Inflammatory macrophage (primary cell): ENCODE data around the gene NFU1.
"Not testable (repeated sequence)": the region's sequence is repeated elsewhere in the genome, so short reads cannot be mapped to it uniquely, and the experiment has no call there.

Experiments
- DNase-seq, 2 donors: peaks; one replicate each; pipeline ENCODE4 v3.0.0-alpha.2; 2020 to 2022

The NFU1 gene

DNA sequence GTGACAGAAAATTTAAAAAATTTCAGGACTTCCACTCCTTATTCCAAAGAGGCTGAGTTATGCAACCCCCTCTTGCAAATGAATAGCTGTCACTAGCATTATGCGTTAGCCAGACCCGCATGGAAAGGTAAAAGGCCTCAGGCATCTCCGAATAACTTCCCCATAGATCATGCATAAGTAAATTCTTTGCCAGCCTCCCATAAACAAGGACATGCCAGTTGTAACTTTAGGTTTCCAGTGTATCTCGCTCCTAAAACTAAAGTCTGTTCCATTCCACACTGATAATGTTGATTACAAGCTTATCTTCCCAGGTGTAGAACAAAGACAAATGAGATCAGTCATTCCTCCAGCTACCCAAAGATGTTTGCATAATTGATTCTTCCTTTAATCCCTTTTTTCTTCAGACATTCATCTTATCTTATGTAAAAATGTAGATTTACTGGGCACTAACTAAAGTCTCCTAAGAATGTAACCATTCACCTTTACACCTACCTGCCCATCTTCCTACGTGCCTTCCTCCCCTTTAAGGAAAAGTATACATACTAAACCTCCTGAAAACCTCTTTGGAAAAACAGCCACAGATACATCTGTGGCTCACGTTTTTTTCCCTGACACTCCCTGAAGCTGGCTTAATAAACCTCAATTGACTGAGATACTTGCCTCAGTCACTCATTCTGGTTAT is 13.6 kb upstream of the NFU1 start:
- DNase-seq: no peak

DNA sequence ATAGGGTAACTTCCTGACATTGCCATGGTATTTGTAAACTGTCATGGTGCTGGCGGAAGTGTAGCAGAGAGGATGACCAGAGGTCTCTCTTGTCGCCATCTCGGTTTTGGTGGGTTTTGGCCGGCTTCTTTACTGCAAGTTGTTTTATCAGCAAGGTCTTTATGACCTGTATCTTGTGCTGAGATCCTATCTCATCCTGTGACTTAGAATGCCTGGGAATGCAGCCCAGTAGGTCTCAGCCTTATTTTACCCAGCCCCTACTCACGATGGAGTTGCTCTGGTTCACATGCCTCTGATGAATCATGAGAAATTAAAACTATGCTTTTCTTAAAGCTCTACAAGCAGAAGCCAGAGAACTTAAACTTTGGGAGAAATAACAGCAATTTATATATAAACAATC is 12.7 kb upstream of the NFU1 start:
- DNase-seq: no peak

DNA sequence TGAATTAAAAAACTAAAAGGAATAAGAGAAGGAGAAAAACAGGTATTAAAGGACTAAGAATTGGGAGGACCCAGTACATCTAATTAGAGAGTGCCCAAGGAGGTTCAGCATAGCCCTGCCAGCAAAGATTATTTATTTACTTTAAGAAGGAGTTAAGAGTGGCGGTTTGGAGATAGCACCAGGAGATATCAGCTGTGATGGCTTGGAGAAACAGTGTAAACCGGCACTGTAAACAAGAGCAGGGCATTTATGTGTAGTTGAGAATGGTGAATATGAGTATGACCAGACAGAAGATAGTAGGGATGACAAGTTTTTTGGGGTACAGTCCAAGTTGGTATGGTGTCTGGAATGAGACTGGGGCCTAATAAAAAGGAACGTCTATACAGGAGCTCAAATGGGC is 6.4 kb upstream of the NFU1 start:
- DNase-seq: not testable (repeated sequence)

DNA sequence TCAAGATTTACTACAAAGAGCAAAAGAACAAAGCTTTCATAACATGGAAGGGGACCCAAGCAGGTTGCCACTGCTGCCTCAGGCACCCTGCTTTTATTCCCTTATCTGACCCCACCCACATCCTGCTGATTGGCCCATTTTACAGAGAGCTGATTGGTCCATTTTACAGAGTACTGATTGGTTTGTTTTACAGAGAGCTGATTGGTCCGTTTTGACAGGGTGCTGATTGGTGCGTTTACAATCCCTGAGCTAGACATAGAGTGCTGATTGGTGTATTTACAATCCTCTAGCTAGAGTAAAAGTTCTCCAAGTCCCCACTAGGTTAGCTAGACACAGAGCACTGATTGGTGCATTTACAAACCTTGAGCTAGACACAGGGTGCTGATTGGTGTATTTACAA is 2.3 kb upstream of the NFU1 start:
- not testable (repeated sequence) for DNase-seq

DNA sequence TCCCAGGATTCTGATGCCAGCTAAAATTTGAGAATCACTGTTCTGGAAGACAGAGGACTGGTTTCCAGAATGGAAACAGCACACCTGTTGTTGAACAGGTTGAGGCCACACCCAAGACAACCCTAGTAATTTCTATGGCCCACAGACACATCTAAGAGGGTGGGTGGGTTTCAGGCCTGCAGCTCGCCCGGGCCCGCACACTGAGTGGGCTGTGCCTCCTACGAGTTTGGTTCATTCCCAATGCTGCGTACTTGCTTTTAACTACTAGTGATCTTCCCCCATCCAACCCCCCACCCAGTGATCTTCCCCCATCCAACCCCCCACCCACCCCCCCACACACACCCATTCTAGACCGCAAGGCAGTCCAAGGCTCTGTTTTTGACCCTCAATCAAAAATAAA is 1.3 kb upstream of the NFU1 start:
- DNase-seq: no peak

DNA sequence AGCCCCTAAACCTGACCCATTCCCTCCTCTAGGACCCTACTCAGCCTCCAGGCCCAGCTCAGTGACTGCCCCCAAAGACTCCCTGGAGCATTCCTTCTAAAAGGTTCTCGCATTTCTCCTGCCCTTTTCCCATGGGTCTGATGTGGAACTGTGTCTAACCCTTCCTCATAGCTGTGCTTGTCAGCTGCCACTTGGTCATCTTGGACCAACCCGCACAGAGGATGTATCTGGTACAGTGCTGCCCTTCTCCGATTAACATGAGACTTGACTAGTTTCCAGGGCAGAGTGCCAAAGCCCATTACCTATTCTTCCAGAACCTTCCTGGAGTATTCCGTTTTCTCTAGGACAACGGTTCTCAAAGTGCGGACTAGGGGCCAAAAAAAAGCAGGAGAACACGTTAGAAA is 518 bp upstream of the NFU1 start:
- peak; percentile 51 to 69 for DNase-seq

DNA sequence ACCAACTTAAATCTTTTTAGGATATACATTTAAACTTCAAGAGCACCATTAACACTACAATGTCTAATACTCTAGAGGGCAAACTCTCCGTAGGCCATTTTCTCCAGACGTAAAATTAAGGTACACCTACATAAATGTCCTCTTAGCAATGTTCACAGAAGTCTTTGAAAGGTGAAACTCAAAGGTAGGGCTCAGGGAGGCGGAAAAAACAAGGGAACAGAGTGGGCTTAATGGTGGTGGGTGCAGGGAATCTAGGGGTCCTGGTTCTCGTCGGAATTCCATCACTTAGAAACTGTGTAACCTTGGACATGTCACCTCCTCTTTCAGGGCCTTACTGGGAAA is 668 bp downstream of the NFU1 start:
- DNase-seq: no peak

DNA sequence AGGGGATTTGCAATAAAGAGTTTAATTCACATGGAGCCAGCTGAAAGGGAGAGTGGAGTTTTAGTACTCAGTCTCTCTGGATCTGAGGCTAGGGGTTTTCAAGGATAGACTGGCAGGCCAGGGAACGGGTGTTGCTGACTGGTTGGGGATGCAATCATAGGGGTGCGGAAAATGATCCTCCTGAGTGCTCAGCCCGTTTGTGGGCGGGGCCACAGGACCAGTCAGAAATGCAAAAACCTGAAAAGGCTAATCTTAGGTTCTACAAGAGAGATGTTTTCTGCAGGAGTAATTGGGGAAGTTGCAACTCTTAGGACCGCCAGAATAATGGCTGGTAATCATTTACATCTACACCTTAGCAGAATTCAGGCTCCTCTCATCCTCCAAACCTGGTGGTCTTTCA is 2.5 kb downstream of the NFU1 start:
- no peak for DNase-seq

DNA sequence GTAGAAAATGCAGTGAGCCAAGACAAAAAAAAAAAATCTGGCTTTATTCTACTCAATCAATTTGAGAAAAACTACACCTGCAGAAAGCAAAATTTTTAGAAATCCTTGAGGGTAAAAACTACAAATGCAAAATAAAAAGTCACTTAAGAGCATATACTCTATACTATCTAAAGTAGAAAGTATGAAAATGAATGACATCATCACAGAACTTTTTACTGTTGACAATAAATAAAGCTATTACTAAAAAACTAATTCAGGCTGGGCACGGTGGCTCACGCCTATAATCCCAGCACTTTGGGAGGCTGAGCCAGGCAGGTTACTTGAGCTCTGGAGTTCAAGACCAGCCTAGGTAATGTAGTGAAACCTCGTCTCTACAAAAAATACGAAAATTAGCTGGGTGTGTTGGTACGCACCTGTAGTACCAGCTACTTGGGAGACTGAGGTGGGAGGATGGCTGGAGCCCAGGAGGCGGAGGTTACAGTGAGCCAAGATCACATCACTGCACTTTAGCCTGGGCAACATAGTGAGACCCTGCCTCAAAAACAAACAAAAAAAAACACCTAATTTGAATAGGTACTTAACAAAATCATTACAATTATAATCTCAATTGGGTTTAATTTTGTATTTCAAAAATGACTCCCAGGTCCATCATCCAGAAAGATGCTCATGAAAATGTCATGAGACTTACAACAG is 7.6 kb downstream of the NFU1 start:
- no peak for DNase-seq

DNA sequence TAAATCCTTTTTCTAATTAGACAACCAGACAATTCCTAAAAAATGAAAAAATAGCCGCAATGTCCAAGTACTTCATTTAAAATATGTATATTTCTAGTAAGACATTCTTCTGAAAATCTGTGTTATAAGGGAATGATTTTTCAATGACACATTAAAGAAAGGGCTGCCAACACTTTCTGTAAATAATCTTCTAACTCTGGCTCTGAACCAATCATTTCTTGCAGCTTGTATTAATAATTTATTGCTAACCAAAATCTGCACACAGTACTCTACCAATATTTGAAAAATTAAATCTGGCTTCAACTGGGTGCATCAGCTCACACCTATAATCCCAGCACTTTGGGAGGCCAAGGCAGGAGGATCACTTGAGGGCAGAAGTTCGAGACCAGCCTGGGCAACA is 8.3 kb downstream of the NFU1 start:
- DNase-seq: no peak

DNA sequence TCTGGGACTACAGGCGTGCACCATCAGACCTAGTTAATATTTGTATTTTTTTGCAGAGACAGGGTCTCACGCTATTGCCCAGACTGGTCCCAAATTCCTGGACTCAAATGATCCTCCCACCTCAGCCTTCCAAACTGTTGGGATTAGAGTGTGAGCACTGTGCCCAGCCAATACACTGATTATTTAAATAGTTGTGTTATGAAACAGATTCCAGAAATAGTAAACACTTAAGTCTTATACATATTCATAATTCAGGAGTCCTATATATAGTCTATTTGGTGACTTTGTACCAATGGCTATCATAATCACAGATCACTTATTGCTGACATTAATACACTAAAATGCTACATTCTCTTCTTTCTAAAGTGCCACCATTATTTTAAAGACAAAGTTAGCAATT is 12.8 kb downstream of the NFU1 start:
- DNase-seq: no peak

DNA sequence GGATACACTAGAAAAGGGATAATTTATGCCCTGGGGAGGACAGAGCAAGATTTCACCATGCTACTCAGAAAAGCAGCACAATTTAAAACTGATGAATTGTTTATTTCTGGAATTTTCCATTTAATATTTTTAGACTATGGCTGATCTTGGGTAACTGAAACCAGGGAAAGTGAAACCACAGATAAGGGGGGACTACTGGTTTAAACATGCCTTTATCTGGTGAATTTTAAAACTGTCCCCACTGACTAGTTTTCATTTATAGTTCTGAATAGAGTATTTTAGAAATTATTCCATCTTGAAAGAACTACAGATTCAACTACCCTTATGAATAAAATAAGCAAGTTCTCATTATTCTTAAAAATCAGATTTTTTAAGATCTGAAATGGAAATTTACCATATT is 15.0 kb downstream of the NFU1 start:
- no peak for DNase-seq

DNA sequence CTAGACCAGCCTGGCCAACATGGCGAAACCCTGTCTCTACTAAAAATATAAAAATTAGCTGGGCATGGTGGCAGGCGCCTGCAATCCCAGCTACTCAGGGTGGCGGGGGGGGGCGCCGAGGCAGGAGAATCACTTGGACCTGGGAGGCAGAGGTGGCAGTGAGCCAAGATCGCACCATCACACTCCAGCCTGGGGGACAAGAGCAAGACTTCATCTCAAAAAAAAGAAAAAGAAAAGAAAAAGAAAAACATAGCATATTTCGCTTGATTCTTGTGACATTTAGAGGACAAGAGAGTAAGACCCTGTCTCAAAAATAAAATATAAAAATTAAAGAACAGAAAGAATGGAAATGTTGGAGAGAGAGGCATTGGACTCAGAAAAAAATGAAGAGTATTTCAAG is 18.1 kb downstream of the NFU1 start:
- DNase-seq: not testable (repeated sequence)

DNA sequence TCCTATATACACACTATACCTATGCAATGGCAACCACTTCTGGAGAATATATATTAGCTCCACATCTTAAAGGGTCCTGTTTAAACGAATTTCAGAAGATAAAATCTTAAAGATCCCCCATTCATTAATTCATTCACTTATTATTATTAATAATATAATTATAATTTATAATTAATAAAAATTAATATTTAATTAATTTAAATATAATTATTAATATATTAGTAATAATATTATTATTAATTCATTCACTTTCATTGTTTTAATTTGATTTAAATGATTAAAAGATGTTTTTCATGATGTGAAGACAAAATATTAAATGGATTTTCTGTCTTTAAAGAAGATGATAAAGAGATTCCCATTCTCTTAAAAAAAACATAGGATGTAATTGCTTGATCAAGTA is 21.1 kb downstream of the NFU1 start:
- no peak for DNase-seq

DNA sequence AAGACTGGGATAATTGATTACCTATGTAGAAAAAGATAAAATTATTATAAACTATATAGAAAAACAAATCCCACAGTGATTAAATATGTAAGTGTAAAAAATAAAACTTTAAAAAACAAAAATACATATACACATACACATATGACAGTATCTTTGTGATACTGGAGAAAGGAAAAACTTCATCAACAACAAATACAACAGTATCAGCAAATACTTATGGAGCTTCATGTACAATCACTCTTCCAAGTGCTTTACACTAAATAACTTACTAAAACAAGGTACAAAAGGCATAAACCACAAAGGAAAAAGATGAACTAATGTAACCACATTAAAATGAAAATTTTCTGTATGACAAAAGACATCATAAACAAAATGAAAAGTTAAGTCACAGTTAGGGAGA is 26.1 kb downstream of the NFU1 start:
- DNase-seq: no peak

DNA sequence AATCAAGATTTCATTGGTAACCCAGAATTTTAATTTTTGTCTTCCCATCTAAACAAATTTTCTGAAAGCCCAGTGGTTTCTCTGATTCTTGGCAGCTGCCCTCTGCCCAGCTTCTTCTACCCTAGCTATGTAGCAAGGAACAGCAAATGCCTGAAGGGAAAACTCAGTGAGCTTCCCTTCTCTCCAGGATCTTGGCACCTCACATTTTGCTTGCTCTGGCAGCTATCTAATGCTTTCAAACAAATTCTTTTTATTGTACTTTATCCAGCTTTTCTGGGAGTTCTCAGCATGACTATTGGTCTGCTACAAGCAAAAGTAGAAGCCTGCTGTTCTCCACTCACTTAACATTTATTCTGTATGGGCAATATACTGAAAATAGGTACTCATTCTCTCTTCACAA is 31.9 kb downstream of the NFU1 start:
- no peak for DNase-seq

DNA sequence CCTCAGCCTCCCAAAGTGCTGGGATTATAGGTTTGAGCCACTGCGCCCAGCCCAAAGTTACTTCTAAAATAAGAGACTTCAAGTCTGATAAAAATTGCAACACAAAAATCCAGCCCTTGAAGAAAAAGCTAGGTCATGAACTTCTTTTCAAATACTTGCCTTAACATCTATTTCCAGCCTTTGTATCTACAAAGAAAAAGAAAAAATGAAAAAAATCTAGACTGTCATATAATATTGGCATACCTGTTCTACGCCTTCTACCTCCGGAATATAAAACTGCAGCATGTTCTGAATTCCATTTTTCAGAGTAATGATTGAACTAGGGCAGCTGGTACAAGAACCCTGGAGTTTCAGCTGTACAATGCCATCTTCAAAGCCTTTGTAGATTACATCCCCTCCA is 37.1 kb downstream of the NFU1 start:
- no peak for DNase-seq

DNA sequence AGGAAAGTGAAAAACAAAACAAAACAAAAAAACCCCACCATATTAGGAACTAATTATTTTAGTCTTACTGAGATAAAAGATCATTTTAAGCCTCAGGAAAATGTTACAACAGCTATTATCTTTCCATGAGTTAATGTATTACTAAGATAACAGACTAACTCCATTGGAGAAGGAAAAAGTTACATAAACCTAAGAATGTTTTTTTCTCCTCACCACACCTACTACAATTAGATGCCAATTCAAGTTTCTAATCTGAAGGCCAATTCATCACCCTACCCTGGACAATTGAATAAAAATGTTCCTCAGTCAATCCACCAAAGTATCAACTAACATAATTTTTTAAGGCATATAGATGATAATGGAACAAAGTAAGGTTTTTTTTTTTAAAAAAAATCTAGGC is 40.0 kb downstream of the NFU1 start:
- no peak for DNase-seq

DNA sequence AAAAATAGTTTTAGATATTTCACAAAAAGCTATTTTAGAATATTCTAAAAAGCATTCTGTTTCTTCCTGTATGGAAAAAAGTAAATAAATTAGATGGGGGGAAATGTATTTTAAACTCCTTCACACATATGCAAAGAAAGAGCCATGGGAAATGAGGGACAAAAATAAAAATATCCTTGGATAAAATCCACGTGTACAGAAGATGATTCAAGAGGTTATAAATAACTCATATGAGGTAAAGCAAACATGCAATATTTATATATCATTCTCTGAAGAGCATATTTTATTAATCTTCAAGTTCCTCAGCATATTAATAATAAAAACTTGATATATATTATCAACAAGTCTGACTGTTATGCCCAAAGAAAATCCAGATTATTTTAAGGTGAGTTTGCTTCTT is 41.4 kb downstream of the NFU1 start:
- DNase-seq: no peak

DNA sequence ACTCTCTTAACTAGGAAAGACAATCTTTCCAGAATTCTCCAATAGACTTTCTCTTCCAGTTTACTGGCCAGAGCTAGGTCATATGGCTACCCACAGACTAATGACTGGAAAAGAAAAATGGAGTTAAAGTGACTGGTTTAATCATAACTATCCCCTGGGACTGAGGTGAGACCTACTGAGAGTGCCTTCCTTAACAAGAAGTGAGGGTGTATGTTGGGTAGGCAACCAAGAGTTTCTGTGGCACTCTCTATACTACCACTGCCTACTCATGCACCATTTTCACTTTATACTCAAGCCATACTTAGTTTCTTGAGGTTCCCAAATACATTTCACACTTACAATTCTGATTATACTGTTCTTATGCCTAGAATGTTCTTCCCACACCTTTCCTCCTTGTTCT is 43.3 kb downstream of the NFU1 start:
- DNase-seq: no peak

DNA sequence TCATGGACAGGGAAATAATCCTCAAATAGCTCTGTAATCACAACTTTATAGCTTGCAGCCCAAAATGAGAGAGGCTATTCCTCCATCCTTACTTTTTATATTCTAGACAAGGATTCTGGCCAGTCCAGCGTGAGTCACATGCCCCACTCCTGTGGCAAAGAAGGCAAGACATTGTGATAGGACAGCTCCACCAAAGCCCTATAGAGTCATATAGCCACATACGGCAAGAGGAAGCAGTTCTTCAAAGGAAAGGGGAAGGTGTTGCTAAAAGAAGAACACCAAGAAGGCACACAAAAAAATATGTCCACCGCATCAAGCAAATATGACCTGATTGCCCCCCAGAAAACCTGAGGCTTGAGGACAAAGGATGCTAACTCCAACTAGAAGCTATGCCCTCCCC is 46.8 kb downstream of the NFU1 start:
- peak; percentile 71 to 72 for DNase-seq

DNA sequence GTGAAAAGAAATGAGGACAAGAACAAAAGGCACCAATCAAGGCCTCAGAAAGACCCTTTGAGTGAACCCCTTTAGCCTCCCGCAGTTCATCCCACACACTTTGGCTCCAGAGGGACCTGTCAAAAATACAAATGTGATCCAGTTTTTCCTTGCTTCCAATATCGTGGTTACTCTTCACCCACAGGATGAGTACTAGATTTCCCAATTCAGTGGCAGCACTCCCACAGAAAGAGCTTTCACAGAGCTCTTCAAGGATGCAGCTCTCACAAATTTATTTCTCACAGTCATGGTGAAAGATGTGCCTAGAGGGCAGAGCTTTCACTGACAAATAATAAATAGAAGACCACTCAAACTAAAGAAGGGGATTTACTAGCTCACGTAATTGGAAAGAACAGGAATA is 47.2 kb downstream of the NFU1 start:
- DNase-seq: no peak

DNA sequence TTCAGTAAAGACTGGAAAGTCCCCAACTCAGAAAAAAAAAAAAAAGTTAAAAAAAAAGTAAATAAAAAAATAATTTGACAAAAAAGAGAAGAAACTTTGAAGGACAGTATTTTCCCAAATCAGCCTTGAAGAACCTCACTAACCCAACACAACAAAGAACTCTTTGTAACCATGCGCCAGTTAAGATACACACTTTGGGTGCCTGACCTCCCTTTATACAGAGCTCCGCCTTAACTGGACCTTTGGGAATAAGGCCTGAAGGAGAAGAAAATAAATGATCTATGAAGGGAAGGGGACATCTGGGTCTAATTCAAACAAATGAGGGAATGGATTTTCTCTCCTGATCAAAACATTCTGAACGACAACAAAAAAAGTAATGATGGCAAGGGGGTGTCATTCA is 48.0 kb downstream of the NFU1 start:
- no peak for DNase-seq

DNA sequence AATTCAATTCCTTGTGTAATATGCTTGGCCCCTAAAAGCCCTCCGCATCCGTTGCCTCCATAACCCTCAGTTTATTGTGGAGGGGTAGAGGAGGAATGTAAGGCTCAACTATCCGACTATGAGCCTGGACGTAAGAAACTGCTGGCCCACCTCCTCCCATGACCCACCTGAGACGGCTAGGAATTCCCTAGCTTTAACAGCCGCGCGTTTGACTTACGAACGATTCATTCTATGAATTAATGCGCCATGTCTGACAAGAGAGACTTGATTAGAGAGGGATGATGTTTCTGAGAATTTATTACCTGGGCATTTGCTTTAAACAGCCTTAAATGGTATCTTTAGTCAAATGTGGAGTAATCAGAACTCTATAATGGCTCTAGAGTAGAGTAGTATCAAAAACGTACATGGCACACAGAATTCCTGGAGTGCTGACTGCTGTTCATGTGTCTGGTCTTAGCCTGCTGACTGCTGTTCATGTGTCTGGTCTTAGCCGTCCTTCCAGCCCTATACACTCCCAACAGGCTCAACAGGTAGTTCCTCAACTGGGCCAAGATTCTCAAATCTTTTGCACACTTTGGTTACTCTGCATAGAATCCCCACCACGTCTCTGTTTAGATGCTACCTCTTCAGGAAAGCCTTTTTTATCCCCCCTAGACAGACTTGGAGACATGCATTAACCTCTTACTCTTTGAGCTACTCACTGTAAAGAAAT is 49.3 kb downstream of the NFU1 start:
- no peak for DNase-seq
